Subcutaneous abdominal adipose tissue (tissue), 5 donors: ENCODE measurements around the gene TNFRSF4.

ENCODE experiments used
- H3K27ac ChIP-seq: one replicate; pipeline ENCODE4 v1.7.0; 2013; ENCODE audit warnings: low read depth, mild to moderate bottlenecking, inconsistent platforms, low read length, moderate library complexity
- H3K27me3 ChIP-seq, 5 donors: one replicate each; pipeline ENCODE4 v1.7.0; 2013; ENCODE audit warnings: low read length in 5 of 5, inconsistent platforms in 1 of 5; ENCODE audit not compliant: control insufficient read depth in 5 of 5, insufficient read depth in 4 of 5
- H3K36me3 ChIP-seq, 5 donors: one replicate each; pipeline ENCODE4 v1.7.0; 2013; ENCODE audit warnings: low read length in 5 of 5; ENCODE audit not compliant: control insufficient read depth in 5 of 5, insufficient read depth in 5 of 5
- H3K4me1 ChIP-seq, 5 donors: one replicate each; pipeline ENCODE4 v1.7.0; 2013; ENCODE audit warnings: low read length in 5 of 5, mild to moderate bottlenecking in 3 of 5, moderate library complexity in 1 of 5; ENCODE audit not compliant: control insufficient read depth in 5 of 5, insufficient read depth in 5 of 5
- H3K4me3 ChIP-seq, 5 donors: one replicate each; pipeline ENCODE4 v1.7.0; 2013; ENCODE audit warnings: low read length in 5 of 5, low read depth in 1 of 5
- H3K9ac ChIP-seq, 5 donors: one replicate each; pipeline ENCODE4 v1.7.0; 2013; ENCODE audit warnings: low read length in 5 of 5, mild to moderate bottlenecking in 4 of 5, moderate library complexity in 3 of 5
- H3K9me3 ChIP-seq, 5 donors: one replicate each; pipeline ENCODE4 v1.7.0; 2013; ENCODE audit warnings: low read length in 5 of 5; ENCODE audit not compliant: control insufficient read depth in 5 of 5
- donor health status: healthy.
- donor health status: healthy.
- donor health status: healthy.
- donor health status: healthy.
- donor health status: healthy.

TNFRSF4 gene

GRCh38 chr1:1226566-1227362 is 12.8 kb upstream of the TNFRSF4 start:
- Histone ChIP-seq H3K9me3 (no peaks in the 10 kb centered on the region), H3K4me1 (peaks cover 9 to 22% (median 21%) of the 10 kb centered on the region in 5 donors), H3K27me3 (no peaks in the 10 kb centered on the region), H3K9ac (no peak overlapping the region), H3K27ac (no peak overlapping the region), H3K36me3 (peaks cover 0 to 72% (median 59%) of the 10 kb centered on the region in 5 donors), H3K4me3 (no peak overlapping the region)

- H3K27me3 ChIP-seq: no peaks in the 10 kb centered on the region
- H3K9ac ChIP-seq: no peak overlapping the region
- peaks cover 0 to 81% (median 67%) of the 10 kb centered on the region in 5 donors for H3K36me3 ChIP-seq
- H3K4me3 ChIP-seq: no peak overlapping the region
- no peaks in the 10 kb centered on the region for H3K9me3 ChIP-seq
- H3K4me1 ChIP-seq: peaks cover 9 to 17% (median 16%) of the 10 kb centered on the region in 5 donors
- no peak overlapping the region for H3K27ac ChIP-seq
Measured at GRCh38 chr1:1225913-1226312, 12.0 kb upstream of the TNFRSF4 start.

- Histone ChIP-seq H3K4me3 (no peak overlapping the region), H3K36me3 (peaks cover 0 to 87% (median 73%) of the 10 kb centered on the region in 5 donors), H3K4me1 (peaks cover 4 to 12% (median 10%) of the 10 kb centered on the region in 5 donors), H3K27me3 (no peaks in the 10 kb centered on the region), H3K27ac (no peak overlapping the region), H3K9me3 (no peaks in the 10 kb centered on the region), H3K9ac (no peak overlapping the region)
Measured at GRCh38 chr1:1225238-1225845, 11.4 kb upstream of the TNFRSF4 start.

GRCh38 chr1:1223891-1224290 is 9.9 kb upstream of the TNFRSF4 start:
- H3K27me3 ChIP-seq: no peaks in the 10 kb centered on the region
- H3K9ac ChIP-seq: no peak overlapping the region
- H3K36me3 ChIP-seq: peaks cover 0 to 96% (median 81%) of the 10 kb centered on the region in 5 donors
- no peak overlapping the region for H3K27ac ChIP-seq
- no peak overlapping the region for H3K4me3 ChIP-seq
- H3K4me1 ChIP-seq: no peaks in the 10 kb centered on the region
- no peaks in the 10 kb centered on the region for H3K9me3 ChIP-seq

GRCh38 chr1:1223321-1223720 is 9.4 kb upstream of the TNFRSF4 start:
- no peaks in the 10 kb centered on the region for H3K9me3 ChIP-seq
- no peak overlapping the region for H3K9ac ChIP-seq
- no peak overlapping the region for H3K27ac ChIP-seq
- H3K4me1 ChIP-seq: no peaks in the 10 kb centered on the region
- no peak overlapping the region for H3K4me3 ChIP-seq
- H3K27me3 ChIP-seq: no peaks in the 10 kb centered on the region
- peaks cover 0 to 96% (median 85%) of the 10 kb centered on the region in 5 donors for H3K36me3 ChIP-seq

- H3K36me3 ChIP-seq: peaks cover 0 to 96% (median 85%) of the 10 kb centered on the region in 5 donors
- no peak overlapping the region for H3K27ac ChIP-seq
- H3K9me3 ChIP-seq: no peaks in the 10 kb centered on the region
- peaks cover 0 to 1% (median 0%) of the 10 kb centered on the region in 5 donors for H3K4me1 ChIP-seq
- no peaks in the 10 kb centered on the region for H3K27me3 ChIP-seq
- H3K4me3 ChIP-seq: no peak overlapping the region
- no peak overlapping the region for H3K9ac ChIP-seq
Measured at GRCh38 chr1:1222575-1223225, 8.7 kb upstream of the TNFRSF4 start.

- no peak overlapping the region for H3K27ac ChIP-seq
- H3K27me3 ChIP-seq: no peaks in the 10 kb centered on the region
- no peak overlapping the region for H3K4me3 ChIP-seq
- H3K9ac ChIP-seq: no peak overlapping the region
- peaks cover 0 to 5% (median under 1%) of the 10 kb centered on the region in 5 donors for H3K4me1 ChIP-seq
- H3K9me3 ChIP-seq: no peaks in the 10 kb centered on the region
- peaks cover 0 to 97% (median 86%) of the 10 kb centered on the region in 5 donors for H3K36me3 ChIP-seq
Measured at GRCh38 chr1:1221887-1222574, 8.1 kb upstream of the TNFRSF4 start.

- no peak overlapping the region for H3K27ac ChIP-seq
- no peaks in the 10 kb centered on the region for H3K27me3 ChIP-seq
- H3K4me1 ChIP-seq: peaks cover 0 to 22% (median 10%) of the 10 kb centered on the region in 5 donors
- no peak overlapping the region for H3K9ac ChIP-seq
- no peak overlapping the region for H3K4me3 ChIP-seq
- H3K36me3 ChIP-seq: peaks cover 0 to 93% (median 73%) of the 10 kb centered on the region in 5 donors
- no peaks in the 10 kb centered on the region for H3K9me3 ChIP-seq
Measured at GRCh38 chr1:1220197-1220596, 6.2 kb upstream of the TNFRSF4 start.

GRCh38 chr1:1219341-1219740 is 5.4 kb upstream of the TNFRSF4 start:
- Histone ChIP-seq H3K4me1 (peaks cover 0 to 31% (median 18%) of the 10 kb centered on the region in 5 donors), H3K4me3 (no peak overlapping the region), H3K27me3 (no peaks in the 10 kb centered on the region), H3K27ac (peak overlapping the region; percentile 30), H3K9me3 (no peaks in the 10 kb centered on the region), H3K9ac (no peak overlapping the region), H3K36me3 (peaks cover 0 to 84% (median 65%) of the 10 kb centered on the region in 5 donors)
